Naive thymus-derived CD4-positive, alpha-beta T cell (primary cell): ENCODE measurements around the gene RDH12. TPM values are rescaled to one million over a fixed set of nuclear protein-coding genes. Genes with fewer than 3 reads are reported as not detected.

Experiments
- ATAC-seq: fragments of 150-1000 bp; cut with Tn5 transposase; 2 replicates; pipeline ENCODE4 v1.10.0; 2021; ENCODE audit warnings: mild to moderate bottlenecking, moderate library complexity
- CTCF ChIA-PET: fragments of 350-600 bp; sonication (Branson Sonifier 250); formaldehyde crosslinking; loops from one replicate; lab custom pipeline; 2021; ENCODE audit warnings: antibody characterized with exemption; lab: Charles Lee
- POLR2A ChIA-PET: fragments of 350-600 bp; sonication (Branson Sonifier 250); formaldehyde crosslinking; loops from one replicate; lab custom pipeline; 2021; ENCODE audit warnings: antibody characterized with exemption, inconsistent platforms; lab: Charles Lee
- DNase-seq, 9 donors: peaks; one replicate each; pipeline versions ENCODE4 v3.0.0 to v3.0.0-alpha.2; 2020 to 2022; ENCODE audit warnings: mixed read lengths in 1 of 9
- H3K27ac ChIP-seq: one replicate; pipeline ENCODE4 v1.7.0; 2013; ENCODE audit warnings: mild to moderate bottlenecking, low read depth, low read length, moderate library complexity
- H3K27me3 ChIP-seq, 2 donors: one replicate each; pipeline ENCODE4 v1.7.0; 2013; ENCODE audit warnings: low read length in 2 of 2, mild to moderate bottlenecking in 2 of 2, moderate library complexity in 2 of 2; ENCODE audit not compliant: control insufficient read depth in 2 of 2, insufficient read depth in 2 of 2
- H3K36me3 ChIP-seq, 3 experiments: 1 replicate in 2 of 3; 2 replicates in 1 of 3; pipeline ENCODE4 v1.7.0; 2013; ENCODE audit warnings: low read length in 3 of 3, mild to moderate bottlenecking in 3 of 3, moderate library complexity in 1 of 3; ENCODE audit not compliant: insufficient read depth in 3 of 3, control insufficient read depth in 2 of 3
- H3K4me1 ChIP-seq, 2 donors: one replicate each; pipeline ENCODE4 v1.7.0; 2013; ENCODE audit warnings: low read length in 2 of 2, mild to moderate bottlenecking in 2 of 2, moderate library complexity in 1 of 2; ENCODE audit not compliant: control insufficient read depth in 2 of 2, insufficient read depth in 2 of 2
- H3K4me3 ChIP-seq: 2 replicates; pipeline ENCODE4 v1.7.0; 2013; ENCODE audit warnings: mild to moderate bottlenecking, low read length
- H3K9me3 ChIP-seq, 3 experiments: 1 replicate in 2 of 3; 2 replicates in 1 of 3; pipeline ENCODE4 v1.7.0; 2013; ENCODE audit warnings: low read length in 3 of 3; ENCODE audit not compliant: control insufficient read depth in 2 of 3
- H3K27ac Mint-ChIP-seq, 9 donors: one replicate each; pipeline ENCODE4 v1.8.0; 2020 to 2022; ENCODE audit warnings: mixed read lengths in 9 of 9, mild to moderate bottlenecking in 8 of 9, moderate library complexity in 5 of 9, inconsistent platforms in 2 of 9
- H3K27me3 Mint-ChIP-seq, 5 donors: one replicate each; pipeline ENCODE4 v1.8.0; 2021 to 2022; ENCODE audit warnings: mixed read lengths in 5 of 5, mild to moderate bottlenecking in 1 of 5
- H3K36me3 Mint-ChIP-seq, 5 donors: one replicate each; pipeline ENCODE4 v1.8.0; 2020 to 2022; ENCODE audit warnings: mixed read lengths in 5 of 5, mild to moderate bottlenecking in 3 of 5, inconsistent platforms in 1 of 5
- H3K4me1 Mint-ChIP-seq, 7 donors: one replicate each; pipeline ENCODE4 v1.8.0; 2020 to 2022; ENCODE audit warnings: mixed read lengths in 7 of 7, mild to moderate bottlenecking in 3 of 7, inconsistent platforms in 1 of 7
- H3K4me3 Mint-ChIP-seq, 10 donors: one replicate each; pipeline ENCODE4 v1.8.0; 2020 to 2022; ENCODE audit warnings: mild to moderate bottlenecking in 10 of 10, mixed read lengths in 10 of 10, moderate library complexity in 6 of 10, inconsistent platforms in 2 of 10
- H3K9me3 Mint-ChIP-seq, 11 donors: one replicate each; pipeline ENCODE4 v1.8.0; 2020 to 2022; ENCODE audit warnings: mixed read lengths in 11 of 11, mild to moderate bottlenecking in 4 of 11, inconsistent platforms in 1 of 11, moderate library complexity in 1 of 11
- intact Hi-C, 2 donors: fragments of 100-400 bp; cut with micrococcal nuclease; formaldehyde crosslinking; loops; one replicate each; pipeline ENCODE4 v1.15.1; 2023
- polyA plus RNA-seq, 2 donors: library from polyadenylated mRNA; unstranded; fragments of 300-500 nt; fragmentation: Illumina TruSeq; gene quantifications; one replicate each; pipeline ENCODE4 v1.2.3, GENCODE V29; 2021
- total RNA-seq, 6 experiments: library from RNA in 5 of 6; stranded (reverse) in 5 of 6; gene quantifications; 1 replicate in 5 of 6; 2 replicates in 1 of 6; pipeline ENCODE4 v1.2.3 and lab custom pipeline; 2021 to 2026

The RDH12 gene
- total and polyA plus RNA-seq, 7 experiments from 2014 or later = 0.10 to 0.31 TPM; not detected in 5

DNA sequence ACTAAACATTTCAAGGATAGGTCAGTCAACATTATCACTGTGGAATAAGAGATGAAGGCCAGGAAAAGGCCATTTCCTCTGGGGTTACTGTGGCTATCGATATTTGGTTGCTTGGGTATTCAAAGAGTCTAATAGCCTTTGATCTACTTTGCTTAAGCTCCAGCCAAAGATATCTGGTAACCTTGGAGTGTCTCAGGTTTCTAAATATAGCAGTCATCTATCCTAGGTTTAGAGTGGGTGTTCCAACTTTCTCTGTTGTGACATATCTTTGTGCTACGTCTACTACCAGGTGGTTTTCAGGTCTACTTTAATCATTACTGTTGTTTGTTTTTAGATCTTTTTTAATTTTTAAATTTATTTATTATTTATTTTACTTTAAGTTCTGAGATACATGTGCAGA is 42.4 kb downstream of the RDH12 start:
- H3K27me3 Mint-ChIP-seq = peaks cover 0 to 4% (median 0%) of the 10 kb centered on the region in 5 donors
- POLR2A ChIA-PET = no interaction called here

DNA sequence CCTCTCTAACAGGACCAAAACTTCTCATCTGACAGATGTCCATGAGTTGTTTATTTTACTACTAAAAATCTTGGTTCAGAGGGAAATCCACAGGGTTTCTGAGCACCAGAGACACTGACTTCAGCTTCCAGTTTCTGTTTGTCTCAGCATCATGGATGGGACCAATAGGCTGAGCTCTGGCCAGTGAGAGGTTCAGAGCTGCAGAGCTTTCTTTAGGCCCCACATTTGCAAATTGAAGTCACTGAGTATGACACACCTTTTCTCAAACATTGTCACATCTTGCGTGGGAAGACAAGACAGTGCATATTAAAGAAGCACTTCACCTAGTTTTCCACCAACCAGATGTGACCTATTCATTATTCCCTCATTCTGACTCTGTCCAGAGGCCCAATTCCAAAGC is 45.2 kb downstream of the RDH12 start:
- Histone ChIP-seq H3K27ac (no peak overlapping the region), H3K9me3 (no peaks in the 10 kb centered on the region), H3K27me3 (no peaks in the 10 kb centered on the region), H3K36me3 (peaks cover 0 to 50% (median 0%) of the 10 kb centered on the region in 3 experiments), H3K4me1 (no peaks in the 10 kb centered on the region), H3K4me3 (no peak overlapping the region)
- Mint-ChIP-seq H3K36me3 (peaks cover 10 to 58% (median 36%) of the 10 kb centered on the region in 5 donors), H3K27ac (no peak overlapping the region), H3K9me3 (peaks cover 0 to 4% (median 0%) of the 10 kb centered on the region in 11 donors), H3K27me3 (peaks cover 0 to 2% (median 0%) of the 10 kb centered on the region in 5 donors), H3K4me3 (no peak overlapping the region), H3K4me1 (peaks cover 0 to 6% (median 0%) of the 10 kb centered on the region in 7 donors)
- CTCF ChIA-PET = no interaction called here
- ATAC-seq (no peak), DNase-seq (no peak)
- POLR2A ChIA-PET = no interaction called here
- intact Hi-C loops = no loop called here

More for the DNA sequence above, 42.4 kb downstream of the RDH12 start:
- Histone ChIP-seq H3K36me3 (peaks cover 0 to 21% (median 0%) of the 10 kb centered on the region in 3 experiments), H3K4me3 (no peak overlapping the region), H3K27me3 (no peaks in the 10 kb centered on the region), H3K9me3 (no peaks in the 10 kb centered on the region), H3K4me1 (no peaks in the 10 kb centered on the region), H3K27ac (no peak overlapping the region)
- no peak overlapping the region for H3K27ac Mint-ChIP-seq
- H3K36me3 Mint-ChIP-seq = peaks cover 7 to 38% (median 25%) of the 10 kb centered on the region in 5 donors
- H3K9me3 Mint-ChIP-seq = peaks cover 0 to 4% (median 0%) of the 10 kb centered on the region in 11 donors
- no peak for DNase-seq
- intact Hi-C loops = no loop called here
- peaks cover 0 to 6% (median 0%) of the 10 kb centered on the region in 7 donors for H3K4me1 Mint-ChIP-seq
- no peak overlapping the region for H3K4me3 Mint-ChIP-seq
- ATAC-seq = no peak
- CTCF ChIA-PET = interaction anchor here (0.9 kb wide), 1 partner anchor 218 kb away, joined by 3 read pairs; no protein-coding TSS in a partner anchor

DNA sequence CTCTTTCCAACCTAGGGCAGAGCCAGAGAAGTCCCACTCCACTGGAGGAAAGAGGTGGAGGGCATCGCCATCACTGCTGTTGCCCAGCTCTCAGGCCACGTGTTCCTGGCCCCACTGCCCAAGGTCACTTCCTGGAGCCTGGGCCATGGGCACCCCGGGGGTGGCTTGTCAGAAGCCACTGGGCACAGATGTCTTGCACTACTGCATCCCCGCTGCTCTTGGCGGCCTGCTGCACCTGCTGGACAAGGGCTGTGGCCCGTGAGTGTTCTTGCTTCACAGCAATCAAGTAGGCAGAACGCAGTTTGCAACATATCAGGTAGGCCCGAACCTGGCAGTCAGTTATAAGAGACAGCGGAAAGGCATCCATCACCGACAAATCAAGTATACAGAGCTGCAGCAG is 46.6 kb downstream of the RDH12 start:
- Mint-ChIP-seq H3K4me3 (no peak overlapping the region), H3K27ac (no peak overlapping the region), H3K36me3 (peaks cover 17 to 71% (median 45%) of the 10 kb centered on the region in 5 donors), H3K9me3 (peaks cover 0 to 4% (median 0%) of the 10 kb centered on the region in 11 donors), H3K27me3 (no peaks in the 10 kb centered on the region), H3K4me1 (peaks cover 0 to 6% (median 0%) of the 10 kb centered on the region in 7 donors)
- ChIA-PET CTCF (no interaction called here), POLR2A (no interaction called here)
- Histone ChIP-seq H3K4me3 (no peak overlapping the region), H3K27ac (no peak overlapping the region), H3K36me3 (peaks cover under 1 to 64% (median 8%) of the 10 kb centered on the region in 3 experiments), H3K27me3 (no peaks in the 10 kb centered on the region), H3K9me3 (no peaks in the 10 kb centered on the region), H3K4me1 (no peaks in the 10 kb centered on the region)
- DNase-seq (no peak), ATAC-seq (no peak)
- intact Hi-C loops = no loop called here

DNA sequence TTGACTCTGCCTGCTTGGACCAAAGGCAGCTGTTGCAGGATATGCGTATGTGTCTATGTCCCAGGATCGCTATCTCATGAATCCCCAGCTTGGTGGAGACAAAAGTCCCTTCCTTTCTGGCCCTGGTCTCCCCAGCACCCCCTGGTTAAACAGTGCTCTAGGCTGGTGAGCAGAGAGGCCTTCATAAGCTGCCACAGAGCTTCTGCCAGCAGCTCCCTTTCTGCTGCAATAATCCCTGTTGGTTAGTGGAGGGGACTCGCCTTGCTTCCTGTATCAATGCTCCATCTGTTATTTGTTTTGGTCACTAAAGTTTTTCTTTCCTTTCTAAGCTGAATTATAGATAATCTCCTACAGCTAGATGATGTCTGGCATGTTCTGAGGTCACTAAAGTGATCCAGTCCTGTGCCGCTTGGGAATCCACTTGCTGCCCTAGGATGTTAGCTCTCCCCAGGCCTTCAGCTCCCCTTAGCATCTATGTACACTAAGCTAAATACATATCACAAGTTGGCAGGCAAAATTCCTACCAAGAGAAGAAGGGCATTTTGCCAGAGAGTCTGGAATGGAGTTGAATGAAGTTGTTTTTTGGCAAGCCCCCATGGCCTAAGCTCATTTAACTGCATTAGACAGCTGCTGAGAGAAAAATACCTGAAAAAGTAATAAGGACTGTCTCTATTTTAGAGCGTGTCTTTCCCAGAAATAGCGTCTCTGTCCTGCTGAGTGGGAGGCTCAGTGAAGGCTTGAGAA is 47.8 kb downstream of the RDH12 start:
- Mint-ChIP-seq H3K4me3 (no peak overlapping the region), H3K36me3 (peaks cover 27 to 82% (median 56%) of the 10 kb centered on the region in 5 donors), H3K4me1 (peaks cover 0 to 6% (median 0%) of the 10 kb centered on the region in 7 donors), H3K9me3 (peaks cover 0 to 1% (median 0%) of the 10 kb centered on the region in 11 donors), H3K27ac (no peak overlapping the region), H3K27me3 (no peaks in the 10 kb centered on the region)
- POLR2A ChIA-PET = no interaction called here
- no peak for DNase-seq
- Histone ChIP-seq H3K27ac (no peak overlapping the region), H3K9me3 (no peaks in the 10 kb centered on the region), H3K4me3 (no peak overlapping the region), H3K36me3 (peaks cover 9 to 76% (median 9%) of the 10 kb centered on the region in 3 experiments), H3K27me3 (no peaks in the 10 kb centered on the region), H3K4me1 (no peaks in the 10 kb centered on the region)
- intact Hi-C loops = no loop called here
- CTCF ChIA-PET = no interaction called here
- ATAC-seq = no peak

DNA sequence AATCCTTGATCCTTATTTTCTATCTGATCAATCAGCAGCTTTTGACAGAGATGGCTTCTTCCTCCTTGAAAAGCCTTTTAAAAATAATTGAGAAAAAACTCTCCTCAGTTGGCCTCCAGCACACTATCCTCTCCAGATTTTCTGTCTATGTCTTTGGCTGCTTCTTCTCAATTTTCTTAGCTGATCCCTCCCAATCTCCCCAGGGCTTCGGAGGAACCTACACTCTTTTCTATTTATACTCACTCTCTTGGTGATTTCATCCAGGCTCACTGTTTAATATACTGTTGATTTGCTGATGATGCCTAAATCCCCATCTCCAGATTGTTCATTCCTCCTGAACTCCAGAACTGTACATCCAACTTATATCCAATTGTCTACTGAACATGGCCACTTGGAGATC is 54.8 kb downstream of the RDH12 start:
- intact Hi-C loops = no loop called here
- Histone ChIP-seq H3K4me1 (no peaks in the 10 kb centered on the region), H3K27me3 (no peaks in the 10 kb centered on the region), H3K36me3 (peaks cover 9 to 63% (median 15%) of the 10 kb centered on the region in 3 experiments), H3K27ac (no peak overlapping the region), H3K4me3 (no peak overlapping the region), H3K9me3 (no peaks in the 10 kb centered on the region)
- H3K27ac Mint-ChIP-seq = peak overlapping the region in 1 of 9 donors; percentile 48
- H3K36me3 Mint-ChIP-seq = peaks cover 9 to 83% (median 56%) of the 10 kb centered on the region in 5 donors
- no peaks in the 10 kb centered on the region for H3K9me3 Mint-ChIP-seq
- H3K4me3 Mint-ChIP-seq = no peak overlapping the region
- no peaks in the 10 kb centered on the region for H3K27me3 Mint-ChIP-seq
- H3K4me1 Mint-ChIP-seq = peaks cover 0 to 8% (median 0%) of the 10 kb centered on the region in 7 donors
- CTCF ChIA-PET = no interaction called here
- ATAC-seq (no peak), DNase-seq (no peak)
- POLR2A ChIA-PET = no interaction called here

DNA sequence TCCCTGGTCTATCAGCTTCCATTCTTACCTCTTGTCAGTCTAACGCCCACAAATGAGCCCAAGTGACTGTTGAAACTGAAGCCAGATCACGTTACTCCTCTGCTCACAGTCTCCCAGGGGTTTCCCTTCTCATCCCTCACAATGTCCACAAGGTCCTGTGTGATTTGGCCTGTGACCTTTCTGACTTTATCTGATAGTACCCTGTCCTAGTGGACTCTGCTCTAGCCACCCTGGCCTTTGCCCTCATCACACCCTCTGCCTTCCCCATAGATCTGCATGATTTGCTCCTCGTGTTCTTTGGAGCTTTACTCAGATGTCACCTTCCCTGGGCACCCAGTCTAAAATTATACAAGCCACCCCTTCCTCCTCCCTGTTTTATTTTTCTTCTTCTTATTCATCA is 55.5 kb downstream of the RDH12 start:
- Mint-ChIP-seq H3K4me3 (no peak overlapping the region), H3K27ac (peak overlapping the region in 1 of 9 donors; percentile 29), H3K4me1 (peaks cover 0 to 8% (median 0%) of the 10 kb centered on the region in 7 donors), H3K27me3 (no peaks in the 10 kb centered on the region), H3K36me3 (peaks cover 11 to 81% (median 52%) of the 10 kb centered on the region in 5 donors), H3K9me3 (no peaks in the 10 kb centered on the region)
- H3K27ac ChIP-seq = no peak overlapping the region
- no peaks in the 10 kb centered on the region for H3K4me1 ChIP-seq
- DNase-seq (no peak), ATAC-seq (no peak)
- H3K36me3 ChIP-seq = peaks cover 9 to 60% (median 15%) of the 10 kb centered on the region in 3 experiments
- POLR2A ChIA-PET = no interaction called here
- H3K4me3 ChIP-seq = no peak overlapping the region
- CTCF ChIA-PET = no interaction called here
- intact Hi-C loops = no loop called here
- no peaks in the 10 kb centered on the region for H3K9me3 ChIP-seq
- no peaks in the 10 kb centered on the region for H3K27me3 ChIP-seq
